ENCODE measurements around the gene POLD4.

The POLD4 gene

DNA sequence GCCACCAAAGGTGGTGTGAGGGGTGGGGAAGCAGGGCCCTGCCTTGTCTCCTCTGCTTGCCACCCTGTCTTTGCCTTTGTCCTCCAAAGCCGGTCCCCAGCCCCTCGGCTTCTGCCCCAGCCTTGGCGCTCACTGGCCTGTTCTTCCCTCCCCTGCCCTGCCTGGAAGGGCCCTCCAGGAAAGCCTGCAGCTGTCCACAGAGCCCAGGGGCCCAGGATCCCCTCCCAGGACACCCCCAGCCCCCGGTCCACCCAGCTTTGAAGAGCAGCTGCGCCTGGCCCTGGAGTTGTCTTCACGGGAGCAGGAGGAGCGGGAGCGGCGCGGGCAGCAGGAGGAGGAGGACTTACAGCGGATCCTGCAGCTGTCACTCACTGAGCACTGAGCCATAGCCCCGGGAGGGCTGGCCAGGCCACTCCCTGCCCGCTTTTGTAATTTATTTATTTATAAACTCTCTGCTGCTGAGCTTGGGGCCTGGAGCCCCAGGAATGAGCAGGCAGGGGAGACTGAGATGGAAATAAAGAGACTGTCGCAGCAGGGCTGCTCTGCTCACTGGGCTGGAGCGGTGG is 51.3 kb downstream of the POLD4 start:
- TF ChIP-seq, protein P1, sequence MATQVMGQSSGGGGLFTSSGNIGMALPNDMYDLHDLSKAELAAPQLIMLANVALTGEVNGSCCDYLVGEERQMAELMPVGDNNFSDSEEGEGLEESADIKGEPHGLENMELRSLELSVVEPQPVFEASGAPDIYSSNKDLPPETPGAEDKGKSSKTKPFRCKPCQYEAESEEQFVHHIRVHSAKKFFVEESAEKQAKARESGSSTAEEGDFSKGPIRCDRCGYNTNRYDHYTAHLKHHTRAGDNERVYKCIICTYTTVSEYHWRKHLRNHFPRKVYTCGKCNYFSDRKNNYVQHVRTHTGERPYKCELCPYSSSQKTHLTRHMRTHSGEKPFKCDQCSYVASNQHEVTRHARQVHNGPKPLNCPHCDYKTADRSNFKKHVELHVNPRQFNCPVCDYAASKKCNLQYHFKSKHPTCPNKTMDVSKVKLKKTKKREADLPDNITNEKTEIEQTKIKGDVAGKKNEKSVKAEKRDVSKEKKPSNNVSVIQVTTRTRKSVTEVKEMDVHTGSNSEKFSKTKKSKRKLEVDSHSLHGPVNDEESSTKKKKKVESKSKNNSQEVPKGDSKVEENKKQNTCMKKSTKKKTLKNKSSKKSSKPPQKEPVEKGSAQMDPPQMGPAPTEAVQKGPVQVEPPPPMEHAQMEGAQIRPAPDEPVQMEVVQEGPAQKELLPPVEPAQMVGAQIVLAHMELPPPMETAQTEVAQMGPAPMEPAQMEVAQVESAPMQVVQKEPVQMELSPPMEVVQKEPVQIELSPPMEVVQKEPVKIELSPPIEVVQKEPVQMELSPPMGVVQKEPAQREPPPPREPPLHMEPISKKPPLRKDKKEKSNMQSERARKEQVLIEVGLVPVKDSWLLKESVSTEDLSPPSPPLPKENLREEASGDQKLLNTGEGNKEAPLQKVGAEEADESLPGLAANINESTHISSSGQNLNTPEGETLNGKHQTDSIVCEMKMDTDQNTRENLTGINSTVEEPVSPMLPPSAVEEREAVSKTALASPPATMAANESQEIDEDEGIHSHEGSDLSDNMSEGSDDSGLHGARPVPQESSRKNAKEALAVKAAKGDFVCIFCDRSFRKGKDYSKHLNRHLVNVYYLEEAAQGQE (IDR thresholded peaks at IDR 0.05; ENCODE audit: insufficient read depth in 1 of 2, low read depth in 2 of 2, low read length in 2 of 2): no peak
- TF ChIP-seq FOXP2 (optimal IDR thresholded peaks at IDR 0.05; ENCODE audit: borderline replicate concordance, extremely low read depth, extremely low read length, insufficient read depth) (no peak), SIN3A (IDR thresholded peaks at IDR 0.05; ENCODE audit: borderline replicate concordance, insufficient read depth, low read length) (no peak), TAF1 (IDR thresholded peaks at IDR 0.05; ENCODE audit: borderline replicate concordance, insufficient read depth, low read length) (no peak), POLR2AphosphoS5 (IDR thresholded peaks at IDR 0.05; ENCODE audit: low read depth, low read length) (no peak)

DNA sequence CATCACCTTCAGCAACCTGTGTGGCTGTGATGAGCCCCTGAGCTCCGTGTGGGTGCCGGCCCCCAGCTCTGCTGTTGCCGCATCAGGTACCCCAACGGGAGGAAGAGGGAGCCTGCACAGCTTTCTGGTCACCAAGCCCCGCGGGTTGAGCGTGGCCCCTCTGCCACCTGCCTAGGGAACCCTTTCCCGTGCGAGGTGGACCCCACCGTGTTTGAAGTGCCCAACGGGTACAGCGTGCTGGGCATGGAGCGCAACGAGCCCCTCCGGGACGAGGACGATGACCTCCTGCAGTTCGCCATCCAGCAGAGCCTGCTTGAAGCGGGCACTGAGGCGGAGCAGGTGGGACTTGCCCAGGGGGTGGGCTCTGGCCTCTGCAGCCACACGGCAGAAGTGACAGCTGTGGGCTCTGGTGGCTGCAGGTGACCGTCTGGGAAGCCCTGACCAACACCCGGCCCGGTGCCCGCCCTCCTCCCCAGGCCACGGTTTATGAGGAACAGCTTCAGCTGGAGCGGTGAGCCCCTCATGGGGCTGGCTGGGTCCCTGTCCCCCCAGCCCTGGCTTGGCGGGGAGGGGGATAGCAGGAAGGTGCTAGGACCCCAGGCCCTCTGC is 51.9 kb downstream of the POLD4 start:
- no peak for TF ChIP-seq TAF1 (IDR thresholded peaks at IDR 0.05; ENCODE audit: borderline replicate concordance, insufficient read depth, low read length)
- TF ChIP-seq, protein P1 (IDR thresholded peaks at IDR 0.05; ENCODE audit: insufficient read depth in 1 of 2, low read depth in 2 of 2, low read length in 2 of 2): no peak
- no peak for TF ChIP-seq FOXP2 (optimal IDR thresholded peaks at IDR 0.05; ENCODE audit: borderline replicate concordance, extremely low read depth, extremely low read length, insufficient read depth)
